PC-3 (cell line): ENCODE data around the gene ANAPC4.

Experiments
- EZH2 ChIP-seq: fragments of 300-600 bp; sonication (generic); IDR thresholded peaks from one replicate; pipeline ENCODE4 v1.6.1; 2017; ENCODE audit warnings: antibody characterized with exemption, mild to moderate bottlenecking, low read length; ENCODE audit not compliant: unreplicated experiment
- TF ChIP-seq, protein P1 (sequence below): fragments of 300-600 bp; sonication (generic); conservative IDR thresholded peaks from 2 replicates; pipeline ENCODE4 v1.5.1; 2017; ENCODE audit warnings: antibody characterized with exemption, low read depth, mild to moderate bottlenecking, low read length

DNA sequence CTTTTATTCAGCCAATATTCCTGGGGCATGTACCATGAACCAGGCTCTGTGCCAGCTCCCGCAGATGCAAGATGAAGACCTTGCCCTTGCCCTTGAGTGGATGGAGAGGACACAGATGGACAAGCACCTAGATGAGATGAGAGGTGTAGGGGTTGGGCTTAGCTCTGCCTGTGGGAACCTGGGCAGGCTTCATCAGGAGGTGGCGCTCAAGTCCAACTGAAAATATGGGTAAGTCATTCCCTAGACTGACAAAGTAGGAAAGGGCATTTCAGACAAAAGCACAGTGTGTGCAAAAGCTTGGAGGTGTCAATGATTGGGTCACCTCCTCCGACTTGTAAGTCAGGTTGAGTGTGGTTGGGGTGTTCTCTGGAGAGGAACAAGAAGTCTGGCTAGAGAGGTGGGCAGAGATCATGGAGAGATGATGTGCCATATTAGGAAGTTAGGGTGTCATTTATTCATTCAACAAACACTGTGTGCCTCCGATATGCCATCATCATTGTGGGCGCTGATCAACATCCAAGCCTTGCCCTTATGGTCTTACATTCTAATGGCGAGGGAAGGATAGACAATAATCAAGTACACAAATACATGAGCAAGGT is 64.6 kb downstream of the ANAPC4 start:
- TF ChIP-seq EZH2, result no peak
- TF ChIP-seq, protein P1, sequence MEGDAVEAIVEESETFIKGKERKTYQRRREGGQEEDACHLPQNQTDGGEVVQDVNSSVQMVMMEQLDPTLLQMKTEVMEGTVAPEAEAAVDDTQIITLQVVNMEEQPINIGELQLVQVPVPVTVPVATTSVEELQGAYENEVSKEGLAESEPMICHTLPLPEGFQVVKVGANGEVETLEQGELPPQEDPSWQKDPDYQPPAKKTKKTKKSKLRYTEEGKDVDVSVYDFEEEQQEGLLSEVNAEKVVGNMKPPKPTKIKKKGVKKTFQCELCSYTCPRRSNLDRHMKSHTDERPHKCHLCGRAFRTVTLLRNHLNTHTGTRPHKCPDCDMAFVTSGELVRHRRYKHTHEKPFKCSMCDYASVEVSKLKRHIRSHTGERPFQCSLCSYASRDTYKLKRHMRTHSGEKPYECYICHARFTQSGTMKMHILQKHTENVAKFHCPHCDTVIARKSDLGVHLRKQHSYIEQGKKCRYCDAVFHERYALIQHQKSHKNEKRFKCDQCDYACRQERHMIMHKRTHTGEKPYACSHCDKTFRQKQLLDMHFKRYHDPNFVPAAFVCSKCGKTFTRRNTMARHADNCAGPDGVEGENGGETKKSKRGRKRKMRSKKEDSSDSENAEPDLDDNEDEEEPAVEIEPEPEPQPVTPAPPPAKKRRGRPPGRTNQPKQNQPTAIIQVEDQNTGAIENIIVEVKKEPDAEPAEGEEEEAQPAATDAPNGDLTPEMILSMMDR, result peak; percentile 80
